Activated CD4-positive, alpha-beta memory T cell treated with anti-CD3 and anti-CD28 coated beads for 36 hours (primary cell): Measurements from ENCODE around the gene HES2. TPM values are rescaled to one million over a fixed set of nuclear protein-coding genes. Genes with fewer than 3 reads are reported as not detected.
"Not testable (repeated sequence)": the region's sequence is repeated elsewhere in the genome, so short reads cannot be mapped to it uniquely, and the experiment has no call there.

Source experiments
- CTCF ChIA-PET: fragments of 350-600 bp; sonication (Branson Sonifier 250); formaldehyde crosslinking; loops from one replicate; lab custom pipeline; 2021; ENCODE audit warnings: antibody characterized with exemption, inconsistent platforms; lab: Charles Lee
- POLR2A ChIA-PET: fragments of 350-600 bp; sonication (Branson Sonifier 250); formaldehyde crosslinking; loops from one replicate; lab custom pipeline; 2021; ENCODE audit warnings: antibody characterized with exemption; lab: Charles Lee
- DNase-seq: peaks from one replicate; pipeline ENCODE4 v3.0.0-alpha.2; 2020
- H3K27ac Mint-ChIP-seq: one replicate; pipeline ENCODE4 v1.8.0; 2021; ENCODE audit warnings: mixed read lengths
- H3K27me3 Mint-ChIP-seq: one replicate; pipeline ENCODE4 v1.8.0; 2021; ENCODE audit warnings: mixed read lengths
- H3K36me3 Mint-ChIP-seq: one replicate; pipeline ENCODE4 v1.8.0; 2021; ENCODE audit warnings: mixed read lengths
- H3K4me1 Mint-ChIP-seq: one replicate; pipeline ENCODE4 v1.8.0; 2021; ENCODE audit warnings: low read depth, mixed read lengths
- H3K4me3 Mint-ChIP-seq: one replicate; pipeline ENCODE4 v1.8.0; 2021; ENCODE audit warnings: mild to moderate bottlenecking, mixed read lengths
- H3K9me3 Mint-ChIP-seq: one replicate; pipeline ENCODE4 v1.8.0; 2021; ENCODE audit warnings: mixed read lengths
- intact Hi-C: fragments of 100-400 bp; cut with micrococcal nuclease; formaldehyde crosslinking; loops from one replicate; pipeline ENCODE4 v1.15.1; 2023
- total RNA-seq, 2 experiments: library from RNA; stranded (reverse); gene quantifications; one replicate each; pipeline ENCODE4 v1.2.3, GENCODE V29; 2021

The HES2 gene
- total RNA-seq, 2 experiments from 2014 or later = 0.07 TPM; not detected in 1

- intact Hi-C loops, H3K27me3 Mint-ChIP-seq, H3K36me3 Mint-ChIP-seq, H3K9me3 Mint-ChIP-seq, H3K27ac Mint-ChIP-seq: not testable (repeated sequence)
- peaks cover 20% of the 10 kb centered on the region for H3K4me1 Mint-ChIP-seq
- POLR2A ChIA-PET = interaction anchor here (1.1 to 4.6 kb wide), 2 partner anchors 11 to 37 kb away, joined by 3 to 34 read pairs; no protein-coding TSS in a partner anchor
- DNase-seq = peak; percentile 17
- H3K4me3 Mint-ChIP-seq = peak overlapping the region; percentile 8
- CTCF ChIA-PET = interaction anchor here (0.6 to 6.1 kb wide), 8 partner anchors 19 to 360 kb away, joined by 3 to 47 read pairs (median 6); partner anchors contain the start of gene HES2
Measured at GRCh38 chr1:6395130-6395529, 24.6 kb downstream of the HES2 start.

GRCh38 chr1:6393400-6394187, 26.1 kb downstream of the HES2 start, which contains the start of gene ACOT7:
ACOT7 (minus strand) TSS chr1:6393767; CDS start chr1:6393399, 368 bp downstream.
- peak within 1 kb of the TSS; percentile 88 for H3K27ac Mint-ChIP-seq
- peak within 1 kb of the TSS; percentile 84 for H3K4me3 Mint-ChIP-seq
- intact Hi-C loops = loop anchor here (1.0 to 5.0 kb wide), 5 partner anchors 34 to 401 kb away; partner anchors contain the start of gene NPHP4
- ChIA-PET CTCF (interaction anchor here (0.9 to 6.1 kb wide), 11 partner anchors 10 to 359 kb away, joined by 3 to 47 read pairs (median 9); partner anchors contain the start of gene HES2), POLR2A (interaction anchor here (1.0 to 4.6 kb wide), 8 partner anchors 21 to 194 kb away, joined by 3 to 34 read pairs (median 4); partner anchors contain the start of gene RPL22)
- peak; percentile 93 for DNase-seq
- H3K36me3 Mint-ChIP-seq = no peaks in the 10 kb centered on the region
- no peaks in the 10 kb centered on the region for H3K9me3 Mint-ChIP-seq
- no peaks in the 10 kb centered on the region for H3K27me3 Mint-ChIP-seq
- peaks cover 20% of the 10 kb centered on the region for H3K4me1 Mint-ChIP-seq

GRCh38 chr1:6392809-6393399, 26.8 kb downstream of the HES2 start:
- peak; percentile 14 for DNase-seq
- Mint-ChIP-seq H3K27me3 (no peaks in the 10 kb centered on the region), H3K36me3 (no peaks in the 10 kb centered on the region), H3K4me1 (peaks cover 20% of the 10 kb centered on the region), H3K27ac (peak overlapping the region; percentile 65), H3K4me3 (peak overlapping the region; percentile 84), H3K9me3 (no peaks in the 10 kb centered on the region)
- intact Hi-C loops = loop anchor here (1.0 to 5.0 kb wide), 5 partner anchors 34 to 401 kb away; partner anchors contain the start of gene NPHP4
- ChIA-PET CTCF (interaction anchor here (0.6 to 6.1 kb wide), 8 partner anchors 9 to 157 kb away, joined by 3 to 47 read pairs (median 5); partner anchors contain the start of gene ICMT), POLR2A (interaction anchor here (1.2 to 4.6 kb wide), 7 partner anchors 31 to 193 kb away, joined by 3 to 34 read pairs (median 4); partner anchors contain the start of gene RPL22)

- Mint-ChIP-seq H3K4me1 (peaks cover 20% of the 10 kb centered on the region), H3K27me3 (no peaks in the 10 kb centered on the region), H3K4me3 (peak overlapping the region; percentile 84), H3K27ac (no peak overlapping the region), H3K36me3 (no peaks in the 10 kb centered on the region), H3K9me3 (no peaks in the 10 kb centered on the region)
- ChIA-PET POLR2A (interaction anchor here (1.2 to 4.6 kb wide), 4 partner anchors 10 to 193 kb away, joined by 3 to 34 read pairs (median 3); partner anchors contain the start of gene RPL22), CTCF (interaction anchor here (0.6 to 6.1 kb wide), 12 partner anchors 8 to 186 kb away, joined by 3 to 47 read pairs (median 4); partner anchors contain the start of genes ICMT and RNF207)
- DNase-seq = peak; percentile 17
- intact Hi-C loops = loop anchor here (2.0 to 5.0 kb wide), 3 partner anchors 73 to 400 kb away; partner anchors contain the start of gene NPHP4
Measured at GRCh38 chr1:6391951-6392808, 27.5 kb downstream of the HES2 start.

- DNase-seq = no peak
- Mint-ChIP-seq H3K4me1 (peaks cover 17% of the 10 kb centered on the region), H3K36me3 (no peaks in the 10 kb centered on the region), H3K9me3 (no peaks in the 10 kb centered on the region), H3K4me3 (no peak overlapping the region), H3K27me3 (no peaks in the 10 kb centered on the region), H3K27ac (no peak overlapping the region)
- CTCF ChIA-PET = interaction anchor here (6.1 kb wide), 1 partner anchor 29 kb away, joined by 47 read pairs; no protein-coding TSS in a partner anchor
- POLR2A ChIA-PET = no interaction called here
- intact Hi-C loops = loop anchor here (5.0 kb wide), 1 partner anchor 398 kb away; the partner anchor contains the start of gene NPHP4
Measured at GRCh38 chr1:6389971-6390370, 29.7 kb downstream of the HES2 start.

- POLR2A ChIA-PET = interaction anchor here (0.6 kb wide), 1 partner anchor 22 kb away, joined by 3 read pairs; no protein-coding TSS in a partner anchor
Measured at GRCh38 chr1:6386371-6386949, 33.3 kb downstream of the HES2 start.

GRCh38 chr1:6385488-6386191, 34.1 kb downstream of the HES2 start:
- CTCF ChIA-PET = no interaction called here
- Mint-ChIP-seq H3K9me3 (no peaks in the 10 kb centered on the region), H3K4me3 (no peak overlapping the region), H3K36me3 (no peaks in the 10 kb centered on the region), H3K4me1 (no peaks in the 10 kb centered on the region), H3K27ac (no peak overlapping the region), H3K27me3 (no peaks in the 10 kb centered on the region)
- DNase-seq = no peak
- POLR2A ChIA-PET = no interaction called here
- intact Hi-C loops = no loop called here

More at GRCh38 chr1:6386371-6386949, 33.3 kb downstream of the HES2 start:
- intact Hi-C loops = no loop called here
- no peak for DNase-seq
- Mint-ChIP-seq H3K9me3 (no peaks in the 10 kb centered on the region), H3K36me3 (no peaks in the 10 kb centered on the region), H3K4me3 (no peak overlapping the region), H3K27me3 (no peaks in the 10 kb centered on the region), H3K27ac (no peak overlapping the region), H3K4me1 (no peaks in the 10 kb centered on the region)
- CTCF ChIA-PET = no interaction called here

- H3K27ac Mint-ChIP-seq = no peak overlapping the region
- intact Hi-C loops = no loop called here
- H3K27me3 Mint-ChIP-seq = no peaks in the 10 kb centered on the region
- H3K36me3 Mint-ChIP-seq = no peaks in the 10 kb centered on the region
- CTCF ChIA-PET = interaction anchor here (1.3 kb wide), 1 partner anchor 38 kb away, joined by 3 read pairs; no protein-coding TSS in a partner anchor
- POLR2A ChIA-PET = interaction anchor here (0.9 kb wide), 1 partner anchor 10 kb away, joined by 3 read pairs; no protein-coding TSS in a partner anchor
- peaks cover 2% of the 10 kb centered on the region for H3K9me3 Mint-ChIP-seq
- H3K4me1 Mint-ChIP-seq = no peaks in the 10 kb centered on the region
- no peak for DNase-seq
- no peak overlapping the region for H3K4me3 Mint-ChIP-seq
Measured at GRCh38 chr1:6384962-6385361, 34.8 kb downstream of the HES2 start.

GRCh38 chr1:6384135-6384534, 35.6 kb downstream of the HES2 start:
- intact Hi-C loops = no loop called here
- Mint-ChIP-seq H3K4me1 (no peaks in the 10 kb centered on the region), H3K4me3 (no peak overlapping the region), H3K27ac (no peak overlapping the region), H3K36me3 (no peaks in the 10 kb centered on the region), H3K27me3 (no peaks in the 10 kb centered on the region), H3K9me3 (peaks cover 5% of the 10 kb centered on the region)
- POLR2A ChIA-PET = interaction anchor here (0.9 kb wide), 1 partner anchor 11 kb away, joined by 3 read pairs; no protein-coding TSS in a partner anchor
- no peak for DNase-seq
- CTCF ChIA-PET = interaction anchor here (0.8 to 1.3 kb wide), 3 partner anchors 9 to 137 kb away, joined by 3 read pairs; partner anchors contain the start of gene ACOT7

GRCh38 chr1:6380037-6380436, 39.7 kb downstream of the HES2 start:
- ChIA-PET CTCF (interaction anchor here (0.9 to 1.7 kb wide), 2 partner anchors 18 to 21 kb away, joined by 3 read pairs; no protein-coding TSS in a partner anchor), POLR2A (no interaction called here)
- no peak for DNase-seq
- no peaks in the 10 kb centered on the region for H3K27me3 Mint-ChIP-seq
- H3K36me3 Mint-ChIP-seq = no peaks in the 10 kb centered on the region
- no peak overlapping the region for H3K27ac Mint-ChIP-seq
- intact Hi-C loops = no loop called here
- H3K9me3 Mint-ChIP-seq = peaks cover 5% of the 10 kb centered on the region
- no peak overlapping the region for H3K4me3 Mint-ChIP-seq
- H3K4me1 Mint-ChIP-seq = no peaks in the 10 kb centered on the region
